ENCODE data around the gene CD164. TPM values are rescaled to one million over a fixed set of nuclear protein-coding genes. Genes with fewer than 3 reads are reported as not detected.
"Not testable (repeated sequence)": the region's sequence is repeated elsewhere in the genome, so short reads cannot be mapped to it uniquely, and the experiment has no call there.

Gene CD164
- total RNA-seq, 1 experiment from 2014 or later, result 175 TPM

DNA sequence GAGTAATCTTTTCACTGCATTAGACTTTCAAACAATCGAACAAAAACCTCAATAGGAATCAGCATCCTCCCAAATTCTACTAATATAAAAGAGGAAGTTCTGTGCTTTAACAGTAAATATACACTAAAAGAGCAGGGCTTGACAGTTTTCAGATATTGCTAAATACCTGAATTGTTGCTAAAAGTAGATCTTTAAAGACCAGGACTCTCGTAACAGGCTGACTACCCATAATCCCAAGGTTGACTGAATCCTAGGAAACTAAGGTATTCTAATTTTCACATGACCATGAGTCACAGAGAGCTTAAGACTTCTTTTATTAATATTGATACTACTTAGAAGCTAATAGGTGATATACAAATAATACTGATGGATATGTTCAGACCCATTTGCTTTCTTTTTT lies 10.1 kb downstream of the CD164 start:
- H3K36me3 ChIP-seq (ENCODE audit: insufficient read depth, low read length), result peaks cover 85% of the 10 kb centered on the region
- H3K9me3 ChIP-seq (ENCODE audit: low read length), result no peaks in the 10 kb centered on the region
- no peaks in the 10 kb centered on the region for H3K27me3 ChIP-seq (ENCODE audit: low read length)
- no peak overlapping the region for H3K4me3 ChIP-seq (ENCODE audit: low read length)
- H3K79me2 ChIP-seq (ENCODE audit: low read length), result peaks cover 89% of the 10 kb centered on the region
- no peaks in the 10 kb centered on the region for H3K4me1 ChIP-seq (ENCODE audit: low read length)
- no peak overlapping the region for H3K4me2 ChIP-seq (ENCODE audit: low read depth, low read length, poor library complexity, severe bottlenecking)
- DNase-seq, result no peak
- H4K20me1 ChIP-seq (ENCODE audit: insufficient read depth, low read depth, low read length), result no peaks in the 10 kb centered on the region; the same call in 1 of the 2 replicates
- no peak overlapping the region for H3K27ac ChIP-seq (ENCODE audit: low read length)
- H3K9ac ChIP-seq (ENCODE audit: low read length), result no peak overlapping the region
- no peak overlapping the region for H2AFZ ChIP-seq (ENCODE audit: low read length)
- H3K9me2 ChIP-seq (replicated peaks; ENCODE audit: insufficient read depth, low read length), result no peaks in the 10 kb centered on the region

- Histone ChIP-seq H3K9me2 (replicated peaks; ENCODE audit: insufficient read depth, low read length) (no peaks in the 10 kb centered on the region), H2AFZ (ENCODE audit: low read length) (no peak overlapping the region), H3K27ac (ENCODE audit: low read length) (no peak overlapping the region), H3K79me2 (ENCODE audit: low read length) (peaks cover 89% of the 10 kb centered on the region), H4K20me1 (ENCODE audit: insufficient read depth, low read depth, low read length) (no peaks in the 10 kb centered on the region; the same call in 1 of the 2 replicates), H3K9me3 (ENCODE audit: low read length) (no peaks in the 10 kb centered on the region), H3K4me2 (ENCODE audit: low read depth, low read length, poor library complexity, severe bottlenecking) (no peak overlapping the region), H3K27me3 (ENCODE audit: low read length) (no peaks in the 10 kb centered on the region), H3K9ac (ENCODE audit: low read length) (no peak overlapping the region), H3K36me3 (ENCODE audit: insufficient read depth, low read length) (peaks cover 86% of the 10 kb centered on the region), H3K4me1 (ENCODE audit: low read length) (no peaks in the 10 kb centered on the region), H3K4me3 (ENCODE audit: low read length) (no peak overlapping the region)
- DNase-seq, result no peak
Observed at GRCh38 chr6:109370792-109371191, 11.5 kb downstream of the CD164 start.

DNA sequence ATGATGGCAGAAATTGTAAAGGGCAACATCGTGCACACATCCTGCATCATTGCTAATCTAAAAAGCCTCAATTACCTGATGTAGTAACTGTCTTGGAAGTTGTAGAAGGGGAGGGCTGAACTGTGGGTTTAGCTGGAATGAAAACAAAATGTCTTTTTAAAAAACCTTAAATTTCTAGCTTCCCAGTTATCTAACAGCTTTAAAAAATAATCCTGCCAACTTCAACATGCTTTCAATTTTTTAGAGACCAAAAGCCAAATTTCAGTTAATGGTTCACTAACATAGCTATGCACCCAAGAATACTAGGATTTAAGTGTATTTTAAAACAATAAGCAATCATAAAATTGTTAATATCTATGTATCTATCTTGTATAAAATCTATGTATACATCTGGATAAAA lies 11.9 kb downstream of the CD164 start:
- Histone ChIP-seq H3K4me3 (ENCODE audit: low read length) (no peak overlapping the region), H3K27ac (ENCODE audit: low read length) (no peak overlapping the region), H3K36me3 (ENCODE audit: insufficient read depth, low read length) (peaks cover 84% of the 10 kb centered on the region), H4K20me1 (ENCODE audit: insufficient read depth, low read depth, low read length) (no peaks in the 10 kb centered on the region; the same call in 1 of the 2 replicates), H3K9me2 (replicated peaks; ENCODE audit: insufficient read depth, low read length) (no peaks in the 10 kb centered on the region), H3K4me2 (ENCODE audit: low read depth, low read length, poor library complexity, severe bottlenecking) (no peak overlapping the region), H3K79me2 (ENCODE audit: low read length) (peaks cover 88% of the 10 kb centered on the region), H3K9ac (ENCODE audit: low read length) (no peak overlapping the region), H2AFZ (ENCODE audit: low read length) (no peak overlapping the region), H3K27me3 (ENCODE audit: low read length) (no peaks in the 10 kb centered on the region), H3K9me3 (ENCODE audit: low read length) (no peaks in the 10 kb centered on the region), H3K4me1 (ENCODE audit: low read length) (no peaks in the 10 kb centered on the region)
- DNase-seq, result no peak

DNA sequence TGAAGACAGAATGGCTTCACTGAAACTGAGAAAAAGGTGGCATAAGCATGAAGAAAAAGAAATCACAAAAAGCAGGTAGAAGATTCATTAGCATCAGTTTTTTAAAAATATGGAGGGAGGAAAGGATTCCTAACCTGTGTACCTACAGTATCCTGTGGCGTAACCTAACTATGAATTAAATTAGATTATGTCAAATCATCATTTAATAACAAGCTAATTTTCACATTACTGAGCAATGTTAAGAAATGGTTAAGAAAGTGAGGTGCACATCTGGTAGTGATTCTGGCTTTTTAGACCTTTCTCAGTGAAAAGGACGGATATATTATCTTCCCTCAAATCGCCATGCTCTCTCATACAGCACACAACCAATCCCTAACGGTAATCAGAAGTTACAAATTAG lies 12.5 kb downstream of the CD164 start:
- peaks cover 87% of the 10 kb centered on the region for H3K79me2 ChIP-seq (ENCODE audit: low read length)
- no peak for DNase-seq
- no peak overlapping the region for H2AFZ ChIP-seq (ENCODE audit: low read length)
- H3K36me3 ChIP-seq (ENCODE audit: insufficient read depth, low read length), result peaks cover 82% of the 10 kb centered on the region
- H3K4me3 ChIP-seq (ENCODE audit: low read length), result no peak overlapping the region
- H3K27ac ChIP-seq (ENCODE audit: low read length), result no peak overlapping the region
- no peaks in the 10 kb centered on the region for H3K4me1 ChIP-seq (ENCODE audit: low read length)
- H4K20me1 ChIP-seq (ENCODE audit: insufficient read depth, low read depth, low read length), result no peaks in the 10 kb centered on the region; the same call in 1 of the 2 replicates
- no peaks in the 10 kb centered on the region for H3K27me3 ChIP-seq (ENCODE audit: low read length)
- H3K9me2 ChIP-seq (replicated peaks; ENCODE audit: insufficient read depth, low read length), result no peaks in the 10 kb centered on the region
- H3K9me3 ChIP-seq (ENCODE audit: low read length), result no peaks in the 10 kb centered on the region
- H3K4me2 ChIP-seq (ENCODE audit: low read depth, low read length, poor library complexity, severe bottlenecking), result no peak overlapping the region
- no peak overlapping the region for H3K9ac ChIP-seq (ENCODE audit: low read length)

- H2AFZ ChIP-seq (ENCODE audit: low read length); DNase-seq; H4K20me1 ChIP-seq (ENCODE audit: insufficient read depth, low read depth, low read length); H3K9ac ChIP-seq (ENCODE audit: low read length); H3K27ac ChIP-seq (ENCODE audit: low read length); H3K27me3 ChIP-seq (ENCODE audit: low read length); H3K9me2 ChIP-seq (replicated peaks; ENCODE audit: insufficient read depth, low read length); H3K4me3 ChIP-seq (ENCODE audit: low read length); H3K4me2 ChIP-seq (ENCODE audit: low read depth, low read length, poor library complexity, severe bottlenecking); H3K9me3 ChIP-seq (ENCODE audit: low read length): not testable (repeated sequence)
- Histone ChIP-seq H3K4me1 (ENCODE audit: low read length) (peaks cover 18% of the 10 kb centered on the region), H3K79me2 (ENCODE audit: low read length) (peaks cover 48% of the 10 kb centered on the region), H3K36me3 (ENCODE audit: insufficient read depth, low read length) (peaks cover 55% of the 10 kb centered on the region)
Observed at GRCh38 chr6:109364382-109365078, 17.7 kb downstream of the CD164 start.

DNA sequence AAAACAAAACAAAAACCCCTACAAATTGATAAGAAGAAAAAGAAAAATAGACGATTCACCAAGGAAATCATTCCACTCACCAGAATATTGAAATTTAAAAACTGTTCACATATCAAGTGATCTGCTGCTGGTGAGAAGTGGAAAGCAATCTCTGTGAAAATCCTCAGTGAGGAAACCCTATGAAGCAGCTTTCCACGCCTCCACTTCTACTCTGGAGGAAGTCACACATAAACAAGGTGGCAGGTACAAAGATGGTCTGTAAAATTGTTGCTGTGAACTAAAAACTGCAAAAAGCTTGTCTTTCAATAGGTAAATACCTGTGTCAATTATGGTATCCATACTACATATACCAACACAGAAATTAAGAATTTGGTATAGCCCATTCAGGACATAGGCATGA lies 18.5 kb downstream of the CD164 start:
- H2AFZ ChIP-seq (ENCODE audit: low read length), result no peak overlapping the region
- no peak overlapping the region for H3K4me3 ChIP-seq (ENCODE audit: low read length)
- H3K79me2 ChIP-seq (ENCODE audit: low read length), result peaks cover 40% of the 10 kb centered on the region
- no peaks in the 10 kb centered on the region for H3K9me2 ChIP-seq (replicated peaks; ENCODE audit: insufficient read depth, low read length)
- no peak for DNase-seq
- H3K27me3 ChIP-seq (ENCODE audit: low read length), result no peaks in the 10 kb centered on the region
- peaks cover 26% of the 10 kb centered on the region for H3K4me1 ChIP-seq (ENCODE audit: low read length)
- no peaks in the 10 kb centered on the region for H3K9me3 ChIP-seq (ENCODE audit: low read length)
- H3K4me2 ChIP-seq (ENCODE audit: low read depth, low read length, poor library complexity, severe bottlenecking), result no peak overlapping the region
- H3K9ac ChIP-seq (ENCODE audit: low read length), result no peak overlapping the region
- H3K36me3 ChIP-seq (ENCODE audit: insufficient read depth, low read length), result peaks cover 48% of the 10 kb centered on the region
- H3K27ac ChIP-seq (ENCODE audit: low read length), result no peak overlapping the region
- H4K20me1 ChIP-seq (ENCODE audit: insufficient read depth, low read depth, low read length), result 0 out of 2 replicates have a peak, but pooled peaks cover 2% of the 10 kb centered on the region

DNA sequence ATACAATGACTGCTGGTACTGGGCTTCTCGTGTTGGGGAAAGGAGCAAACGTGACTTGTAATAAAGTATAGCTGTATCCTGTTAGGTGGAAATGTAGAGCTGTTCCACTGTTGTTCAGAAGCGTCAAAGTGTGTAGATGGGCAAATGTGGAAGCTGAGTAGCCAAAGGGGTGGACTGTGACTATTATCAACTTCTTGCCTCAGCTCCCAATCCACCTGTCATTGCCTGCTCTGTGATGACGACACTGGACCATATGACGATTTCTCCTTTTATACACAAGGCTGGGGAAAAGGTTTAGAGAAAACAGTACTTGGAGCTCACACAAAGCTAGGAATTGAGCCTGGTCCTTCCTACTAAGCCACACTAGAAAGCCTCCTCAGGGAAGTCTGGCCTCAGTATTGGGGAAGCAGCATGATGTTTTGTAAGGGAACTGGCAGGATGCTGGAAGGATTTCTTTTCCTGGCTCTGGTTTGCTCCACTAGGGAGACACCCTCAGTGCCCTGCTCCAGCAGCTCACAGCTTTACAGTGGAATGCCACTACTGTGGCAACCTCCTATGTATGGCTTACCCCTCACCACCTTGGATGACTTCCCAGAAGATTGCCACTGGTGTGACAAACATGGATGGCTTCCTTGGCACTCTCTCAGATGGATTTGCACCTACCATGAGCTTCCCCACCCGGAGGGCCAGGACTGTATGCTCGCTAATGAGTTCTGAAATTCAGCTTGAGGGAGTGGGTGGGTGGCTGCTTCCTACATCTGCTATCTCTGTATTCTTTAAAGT lies 20.0 kb downstream of the CD164 start:
- no peak overlapping the region for H3K4me2 ChIP-seq (ENCODE audit: low read depth, low read length, poor library complexity, severe bottlenecking)
- no peaks in the 10 kb centered on the region for H3K27me3 ChIP-seq (ENCODE audit: low read length)
- peaks cover 38% of the 10 kb centered on the region for H3K4me1 ChIP-seq (ENCODE audit: low read length)
- no peak overlapping the region for H3K9ac ChIP-seq (ENCODE audit: low read length)
- no peak for DNase-seq
- peaks cover 26% of the 10 kb centered on the region for H3K79me2 ChIP-seq (ENCODE audit: low read length)
- H3K9me2 ChIP-seq (replicated peaks; ENCODE audit: insufficient read depth, low read length), result no peaks in the 10 kb centered on the region
- peaks cover 34% of the 10 kb centered on the region for H3K36me3 ChIP-seq (ENCODE audit: insufficient read depth, low read length)
- H3K4me3 ChIP-seq (ENCODE audit: low read length), result no peak overlapping the region
- no peak overlapping the region for H2AFZ ChIP-seq (ENCODE audit: low read length)
- no peaks in the 10 kb centered on the region for H3K9me3 ChIP-seq (ENCODE audit: low read length)
- H3K27ac ChIP-seq (ENCODE audit: low read length), result no peak overlapping the region
- 0 out of 2 replicates have a peak, but pooled peaks cover 6% of the 10 kb centered on the region for H4K20me1 ChIP-seq (ENCODE audit: insufficient read depth, low read depth, low read length)

DNA sequence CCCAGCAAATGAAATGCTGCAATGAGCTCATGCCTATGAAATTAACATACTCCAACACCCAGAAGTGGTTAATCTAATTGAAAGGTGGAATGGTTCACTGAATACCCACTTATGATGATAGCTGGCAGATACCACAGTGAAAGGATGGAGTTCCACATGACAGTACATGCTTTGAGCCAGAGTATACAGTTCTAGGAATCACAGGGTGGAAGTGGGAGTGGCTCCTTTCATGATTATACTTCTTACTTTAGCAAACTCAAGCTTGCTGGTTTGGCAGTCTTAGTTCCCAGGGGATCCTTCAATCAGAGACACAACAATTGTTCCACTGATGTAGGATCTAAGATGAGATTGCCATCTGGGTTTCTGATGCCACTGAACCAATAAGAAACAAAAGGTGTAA lies 21.5 kb downstream of the CD164 start:
- no peak overlapping the region for H3K4me2 ChIP-seq (ENCODE audit: low read depth, low read length, poor library complexity, severe bottlenecking)
- H3K27me3 ChIP-seq (ENCODE audit: low read length), result no peaks in the 10 kb centered on the region
- peaks cover 27% of the 10 kb centered on the region; the same call in 1 of the 2 replicates for H3K36me3 ChIP-seq (ENCODE audit: insufficient read depth, low read length)
- no peak overlapping the region for H2AFZ ChIP-seq (ENCODE audit: low read length)
- peaks cover 38% of the 10 kb centered on the region for H3K4me1 ChIP-seq (ENCODE audit: low read length)
- peaks cover 11% of the 10 kb centered on the region for H3K79me2 ChIP-seq (ENCODE audit: low read length)
- H3K9ac ChIP-seq (ENCODE audit: low read length), result no peak overlapping the region
- no peak for DNase-seq
- no peak overlapping the region for H3K4me3 ChIP-seq (ENCODE audit: low read length)
- no peak overlapping the region for H3K27ac ChIP-seq (ENCODE audit: low read length)
- 0 out of 2 replicates have a peak, but pooled peaks cover 6% of the 10 kb centered on the region for H4K20me1 ChIP-seq (ENCODE audit: insufficient read depth, low read depth, low read length)
- no peaks in the 10 kb centered on the region for H3K9me3 ChIP-seq (ENCODE audit: low read length)
- no peaks in the 10 kb centered on the region for H3K9me2 ChIP-seq (replicated peaks; ENCODE audit: insufficient read depth, low read length)
